AG04450 (cell line): ENCODE results near the gene BCL2L1. TPM values are rescaled to one million over a fixed set of nuclear protein-coding genes. Genes with fewer than 3 reads are reported as not detected.
A peak's percentile ranks its signal among the peaks of the same experiment; 100 is the strongest.

ENCODE experiments used
- CTCF ChIA-PET: fragments of 300-600, 350-600 bp; formaldehyde crosslinking; extraction: SDS; loops from one replicate; lab custom pipeline; 2022; ENCODE audit warnings: antibody characterized with exemption, inconsistent platforms; lab: Charles Lee
- POLR2A ChIA-PET: fragments of 350-600 bp; formaldehyde crosslinking; extraction: SDS; loops from one replicate; lab custom pipeline; 2021; ENCODE audit warnings: antibody characterized with exemption, inconsistent platforms; lab: Yijun Ruan, JAX
- DNase-seq: peaks from one replicate; pipeline ENCODE4 v3.0.0-alpha.2; 2011; ENCODE audit warnings: low read depth, low spot score
- H3K27ac ChIP-seq: one replicate; pipeline ENCODE4 v1.5.1; 2012; ENCODE audit warnings: low read depth, low read length, control low read depth
- H3K27me3 ChIP-seq: one replicate; pipeline ENCODE4 v1.6.0; 2012; ENCODE audit warnings: low read length; ENCODE audit not compliant: control insufficient read depth, insufficient read depth
- H3K4me3 ChIP-seq: 2 replicates; pipeline ENCODE4 v1.5.1; 2011; ENCODE audit warnings: mild to moderate bottlenecking, low read depth, low read length, control low read depth
- H3K9me3 ChIP-seq: 2 replicates; pipeline ENCODE4 v1.5.1; 2012; ENCODE audit warnings: low read length; ENCODE audit not compliant: control insufficient read depth, insufficient read depth
- CTCF ChIP-seq: IDR thresholded peaks from 2 replicates; pipeline ENCODE4 v1.5.1; 2011; ENCODE audit warnings: low read depth, low read length, control low read depth, inconsistent platforms
- polyA plus RNA-seq: library from polyadenylated mRNA; depleted of rRNA; stranded (reverse); fragments of >200 nt; gene quantifications from 2 replicates; pipeline ENCODE4 v1.2.3, GENCODE V29; 2011

BCL2L1 gene
- polyA plus RNA-seq, 1 experiment = 57.5 TPM

DNA sequence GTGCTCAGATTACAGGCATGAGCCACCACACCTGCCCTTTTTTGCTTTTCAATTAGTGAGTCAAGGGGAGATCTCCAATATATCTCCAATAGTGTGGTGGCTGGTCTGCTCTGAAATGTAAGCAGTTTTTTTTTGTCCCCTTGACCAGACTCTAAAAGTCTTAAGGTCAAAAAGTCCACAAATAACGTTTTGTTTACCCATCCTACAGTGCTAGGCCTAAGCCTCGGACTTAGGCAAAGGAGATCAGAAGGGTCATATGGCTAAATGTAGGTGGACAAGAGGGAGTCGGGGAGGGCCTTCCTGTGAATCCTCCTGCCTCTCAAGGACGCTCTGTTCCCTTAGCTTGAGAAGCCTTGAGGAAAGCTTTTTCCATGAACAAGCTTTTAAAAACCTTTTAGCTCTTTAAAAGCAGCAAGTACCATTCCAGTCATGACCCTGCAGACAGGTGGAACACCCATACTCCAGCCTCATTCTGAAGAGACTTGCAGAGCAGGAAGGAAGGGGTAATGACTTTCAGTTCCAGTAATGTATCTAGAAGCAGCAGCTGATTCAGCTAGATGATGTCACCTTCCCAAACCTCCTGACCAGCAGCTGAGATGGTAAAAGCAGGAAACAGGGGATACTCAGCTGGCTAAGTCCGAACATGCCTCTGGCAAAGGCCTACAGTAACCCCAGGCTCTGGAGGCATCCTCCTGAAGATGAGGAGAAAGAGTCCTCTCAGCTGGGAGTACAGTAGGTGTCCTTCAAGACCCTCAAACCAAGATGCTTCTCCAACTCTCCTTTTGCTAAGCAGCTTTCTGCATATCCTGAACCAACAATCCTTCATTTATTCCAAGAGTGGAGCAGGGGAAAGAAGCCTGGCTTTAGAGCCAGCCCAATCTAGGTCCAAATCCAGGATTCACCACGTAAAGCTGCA, 23.6 kb downstream of the BCL2L1 start:
- CTCF ChIA-PET = interaction anchor here (0.9 to 8.7 kb wide), 9 partner anchors 15 to 136 kb away, joined by 3 to 77 read pairs (median 6); partner anchors contain the start of gene BCL2L1
- no peak for TF ChIP-seq CTCF
- POLR2A ChIA-PET = interaction anchor here (1.0 to 2.6 kb wide), 4 partner anchors 14 to 37 kb away, joined by 3 to 12 read pairs (median 8); no protein-coding TSS in a partner anchor

GRCh38 chr20:31698243-31698802, 24.3 kb downstream of the BCL2L1 start:
- ChIA-PET POLR2A (interaction anchor here (1.2 to 2.6 kb wide), 3 partner anchors 15 to 37 kb away, joined by 5 to 12 read pairs (median 11); no protein-coding TSS in a partner anchor), CTCF (interaction anchor here (1.3 to 8.7 kb wide), 7 partner anchors 15 to 135 kb away, joined by 3 to 77 read pairs (median 8); partner anchors contain the start of gene BCL2L1)
- Histone ChIP-seq H3K27me3 (no peaks in the 10 kb centered on the region), H3K27ac (peak overlapping the region; percentile 97), H3K4me3 (no peak overlapping the region), H3K9me3 (no peaks in the 10 kb centered on the region)
- no peak for DNase-seq
- TF ChIP-seq CTCF = no peak

More for the DNA sequence above, 23.6 kb downstream of the BCL2L1 start:
- Histone ChIP-seq H3K27ac (peak overlapping the region; percentile 97), H3K4me3 (no peak overlapping the region), H3K9me3 (no peaks in the 10 kb centered on the region), H3K27me3 (no peaks in the 10 kb centered on the region)
- DNase-seq = peak; percentile 90

DNA sequence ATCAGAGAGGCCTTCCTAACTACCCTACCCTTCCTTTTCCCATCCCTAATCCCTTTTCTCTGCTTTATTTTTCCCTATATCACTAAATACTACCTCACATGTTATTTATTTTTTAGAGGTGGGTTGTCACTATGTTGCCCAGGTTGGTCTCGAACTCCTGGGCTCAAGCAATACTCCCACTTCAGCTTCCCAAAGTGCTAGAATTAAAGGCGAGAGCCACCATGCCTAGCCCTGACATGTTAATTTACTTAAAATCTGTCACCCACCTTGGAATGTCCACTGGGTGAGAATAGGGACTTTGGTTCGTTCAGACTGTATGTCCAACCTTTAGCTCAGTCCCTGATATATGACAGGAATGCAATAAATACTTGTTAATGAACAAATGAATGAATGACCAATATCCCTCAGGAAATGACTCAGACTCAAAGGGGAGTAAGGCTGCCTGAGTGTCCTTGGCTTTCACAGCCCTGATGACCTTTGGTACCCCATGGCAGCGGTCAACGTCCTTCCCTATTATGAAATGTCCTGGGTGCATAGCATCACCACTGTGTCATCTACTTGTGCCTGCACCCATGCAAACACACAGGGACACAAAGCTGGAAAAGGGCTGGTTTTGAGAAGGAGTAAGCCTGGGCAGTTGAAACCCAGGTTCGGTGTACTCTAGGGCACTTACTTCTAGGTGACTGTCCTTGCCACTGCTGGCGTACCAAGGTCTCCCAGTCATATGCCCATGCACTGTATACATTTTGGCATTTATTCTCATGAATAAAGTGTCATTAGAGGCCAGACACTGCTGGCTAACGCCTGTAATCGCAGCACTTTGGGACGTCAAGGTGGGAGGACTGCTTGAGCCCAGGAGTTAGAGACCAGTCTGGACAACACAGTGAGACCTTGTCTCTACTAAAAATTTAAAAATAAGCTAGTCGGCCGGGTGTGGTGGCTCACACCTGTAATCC, 26.5 kb downstream of the BCL2L1 start:
- CTCF ChIA-PET = interaction anchor here (0.7 to 8.7 kb wide), 5 partner anchors 24 to 151 kb away, joined by 3 to 77 read pairs (median 4); partner anchors contain the start of gene BCL2L1
- Histone ChIP-seq H3K27me3 (no peaks in the 10 kb centered on the region), H3K9me3 (no peaks in the 10 kb centered on the region), H3K4me3 (no peak overlapping the region), H3K27ac (no peak overlapping the region)
- DNase-seq = no peak
- POLR2A ChIA-PET = interaction anchor here (1.6 kb wide), 1 partner anchor 20 kb away, joined by 4 read pairs; no protein-coding TSS in a partner anchor
- no peak for TF ChIP-seq CTCF

DNA sequence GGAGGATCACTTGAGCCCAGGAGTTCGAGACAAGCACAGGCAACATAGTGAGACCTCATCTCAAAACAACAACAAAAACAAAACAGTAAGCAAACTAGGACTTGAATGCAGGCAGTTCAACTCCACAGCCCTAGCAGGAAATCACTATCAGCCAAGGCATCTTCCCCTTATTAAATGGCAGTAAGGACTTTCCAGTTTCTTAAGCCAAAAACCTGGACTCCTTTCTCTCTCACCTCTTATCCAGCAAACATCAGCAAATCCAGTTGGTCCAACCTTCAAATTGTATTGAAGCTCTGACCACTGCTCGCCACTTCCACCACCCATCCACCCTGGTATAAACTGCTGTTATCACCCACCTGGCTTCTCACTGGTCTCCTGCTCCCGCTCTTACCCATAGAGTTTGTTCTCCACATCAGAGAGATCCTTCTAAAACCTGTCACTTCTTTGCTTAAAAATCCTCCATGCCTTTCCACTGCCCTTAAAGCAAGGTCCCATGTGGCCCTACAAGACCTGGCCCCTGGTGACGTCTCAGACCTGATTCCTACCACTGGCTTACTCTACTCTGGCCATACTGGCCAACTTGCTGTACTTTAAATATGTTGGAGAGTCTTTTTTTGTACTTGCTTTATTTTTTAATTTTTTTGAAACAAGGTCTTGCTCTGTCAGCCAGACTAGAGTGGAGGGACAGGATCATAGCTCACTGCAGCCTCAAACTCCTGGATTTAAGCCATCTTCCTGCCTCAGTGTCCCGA, 27.6 kb downstream of the BCL2L1 start:
- POLR2A ChIA-PET = no interaction called here
- no peak for TF ChIP-seq CTCF
- Histone ChIP-seq H3K27ac (no peak overlapping the region), H3K9me3 (no peaks in the 10 kb centered on the region), H3K4me3 (no peak overlapping the region), H3K27me3 (no peaks in the 10 kb centered on the region)
- CTCF ChIA-PET = interaction anchor here (0.7 to 8.7 kb wide), 2 partner anchors 28 to 152 kb away, joined by 3 to 77 read pairs; partner anchors contain the start of gene BCL2L1
- no peak for DNase-seq
